CD4-positive, alpha-beta T cell (primary cell): Measurements from ENCODE around the gene PRKAG3. TPM values are rescaled to one million over a fixed set of nuclear protein-coding genes. Genes with fewer than 3 reads are reported as not detected.

ENCODE experiments used
- ATAC-seq: fragments of 200-7000 bp; cut with Tn5 transposase; one replicate; pipeline ENCODE4 v1.10.0; 2022; ENCODE audit warnings: mild to moderate bottlenecking; ENCODE audit not compliant: poor library complexity
- CTCF ChIA-PET: fragments of 350-600 bp; sonication (Branson Sonifier 250); formaldehyde crosslinking; loops from one replicate; lab custom pipeline; 2021; ENCODE audit warnings: antibody characterized with exemption, inconsistent platforms; lab: Charles Lee
- POLR2A ChIA-PET: fragments of 350-600 bp; sonication (Branson Sonifier 250); formaldehyde crosslinking; loops from one replicate; lab custom pipeline; 2021; ENCODE audit warnings: antibody characterized with exemption, inconsistent platforms; lab: Charles Lee
- DNase-seq, 14 experiments: peaks; one replicate each; pipeline ENCODE4 v3.0.0-alpha.2; 2013 to 2020; ENCODE audit warnings: mixed read lengths in 2 of 14
- H3K27ac ChIP-seq, 2 donors: one replicate each; pipeline versions ENCODE4 v1.5.1 to v1.7.0; 2013; ENCODE audit warnings: low read length in 2 of 2, low read depth in 1 of 2, mild to moderate bottlenecking in 1 of 2
- H3K27me3 ChIP-seq, 2 experiments: 1 replicate in 1 of 2; 2 replicates in 1 of 2; pipeline versions ENCODE4 v1.6.1 to v1.7.0; 2013; ENCODE audit warnings: low read length in 2 of 2, control low read depth in 1 of 2, mild to moderate bottlenecking in 1 of 2, moderate library complexity in 1 of 2; ENCODE audit not compliant: insufficient read depth in 2 of 2, control insufficient read depth in 1 of 2
- H3K36me3 ChIP-seq: one replicate; pipeline ENCODE4 v1.6.1; 2013; ENCODE audit warnings: low read length, control low read depth; ENCODE audit not compliant: insufficient read depth
- H3K4me1 ChIP-seq: one replicate; pipeline ENCODE4 v1.6.1; 2013; ENCODE audit warnings: low read length, control low read depth; ENCODE audit not compliant: insufficient read depth
- H3K4me3 ChIP-seq: one replicate; pipeline ENCODE4 v1.5.1; 2013; ENCODE audit warnings: mild to moderate bottlenecking, low read length, moderate library complexity
- H3K9me3 ChIP-seq, 2 experiments: 1 replicate in 1 of 2; 2 replicates in 1 of 2; pipeline versions ENCODE4 v1.6.1 to v1.7.0; 2013; ENCODE audit warnings: low read length in 2 of 2, mild to moderate bottlenecking in 2 of 2, control low read depth in 1 of 2, moderate library complexity in 1 of 2; ENCODE audit not compliant: control insufficient read depth in 1 of 2, insufficient read depth in 1 of 2
- H3K27ac Mint-ChIP-seq: one replicate; pipeline ENCODE4 v1.8.0; 2020; ENCODE audit warnings: mixed read lengths
- H3K27me3 Mint-ChIP-seq: one replicate; pipeline ENCODE4 v1.8.0; 2021; ENCODE audit warnings: mixed read lengths
- H3K36me3 Mint-ChIP-seq: one replicate; pipeline ENCODE4 v1.8.0; 2021; ENCODE audit warnings: low read depth, mixed read lengths
- H3K4me1 Mint-ChIP-seq: one replicate; pipeline ENCODE4 v1.8.0; 2021; ENCODE audit warnings: low read depth, mixed read lengths
- H3K4me3 Mint-ChIP-seq: one replicate; pipeline ENCODE4 v1.8.0; 2020; ENCODE audit warnings: mild to moderate bottlenecking, mixed read lengths
- H3K9me3 Mint-ChIP-seq: one replicate; pipeline ENCODE4 v1.8.0; 2020; ENCODE audit warnings: mixed read lengths
- intact Hi-C, 2 experiments: fragments of 100-400 bp; cut with DNase I in 1 of 2; cut with micrococcal nuclease in 1 of 2; formaldehyde crosslinking; loops; one replicate each; pipeline versions ENCODE4 v1.15.1 to v1.9.0; 2023 to 2025; cut with DNase I, micrococcal nuclease
- polyA plus RNA-seq, 2 donors: library from polyadenylated mRNA; unstranded; fragments of 120-200 nt; gene quantifications; one replicate each; pipeline ENCODE4 v1.2.1, GENCODE V29; 2013
- total RNA-seq, 174 experiments: library from RNA in 2 of 174; stranded (reverse) in 2 of 174; gene quantifications; one replicate each; pipeline ENCODE4 v1.2.3 and lab custom pipeline; 2021 to 2026
- TF ChIP-seq, protein P1 (sequence below): fragments of 200-600 bp; IDR thresholded peaks from one replicate; pipeline ENCODE4 v1.8.0; 2022; ENCODE audit warnings: antibody characterized with exemption, mild to moderate bottlenecking

Gene PRKAG3
- not detected for total RNA-seq
- polyA plus RNA-seq (2013, experiment 1 of 2), result not detected
- polyA plus RNA-seq (2013, experiment 2 of 2), result 0.34 TPM
- total RNA-seq (lab: John Stamatoyannopoulos, UW), result 0 to 0.14 (median 0) reads per million in 172 experiments

DNA sequence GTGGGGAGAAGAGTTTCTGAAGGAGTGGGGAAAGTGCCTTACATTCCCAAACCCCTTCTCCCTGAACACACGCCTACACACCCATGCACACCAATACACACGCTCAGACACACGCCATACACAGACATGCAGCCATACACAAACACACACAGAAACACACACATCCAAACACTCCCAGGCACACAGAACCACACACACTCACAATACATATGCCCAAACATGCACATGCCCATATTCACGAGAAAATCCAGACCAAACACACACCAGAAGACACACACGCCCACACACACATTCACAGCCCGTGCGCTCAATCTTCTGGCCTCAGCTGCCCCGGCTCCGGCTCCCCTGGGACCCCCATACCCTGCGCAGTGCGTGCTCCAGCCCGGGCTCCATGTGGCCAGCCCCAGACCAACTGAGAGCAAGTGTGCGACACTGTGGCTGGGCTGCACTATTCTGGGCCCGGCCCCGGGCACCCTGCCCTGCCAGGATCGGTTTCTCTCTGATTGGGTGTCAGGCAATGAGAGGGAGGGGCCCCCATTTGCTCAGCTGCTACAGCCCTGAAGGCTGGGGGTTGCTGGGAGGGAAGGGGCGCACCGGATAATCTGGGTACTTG is at the start of gene PRKAG3:
PRKAG3 (minus strand) TSS at position 426 of the 613 bp plus-strand sequence.
- no peaks in the 10 kb centered on the region for H3K36me3 ChIP-seq
- no peak within 1 kb of the TSS for H3K4me3 Mint-ChIP-seq
- no peaks in the 10 kb centered on the region for H3K9me3 Mint-ChIP-seq
- H3K4me3 ChIP-seq, result no peak within 1 kb of the TSS
- CTCF ChIA-PET, result no interaction called here
- no peaks in the 10 kb centered on the region for H3K36me3 Mint-ChIP-seq
- intact Hi-C loops, result no loop called here
- H3K9me3 ChIP-seq, result peaks cover 0 to 4% of the 10 kb centered on the region in 2 experiments
- H3K4me1 ChIP-seq, result no peaks in the 10 kb centered on the region
- POLR2A ChIA-PET, result no interaction called here
- H3K27me3 Mint-ChIP-seq, result peaks cover 50% of the 10 kb centered on the region
- no peak for DNase-seq
- ATAC-seq, result no peak
- H3K4me1 Mint-ChIP-seq, result no peaks in the 10 kb centered on the region
- TF ChIP-seq, protein P1, sequence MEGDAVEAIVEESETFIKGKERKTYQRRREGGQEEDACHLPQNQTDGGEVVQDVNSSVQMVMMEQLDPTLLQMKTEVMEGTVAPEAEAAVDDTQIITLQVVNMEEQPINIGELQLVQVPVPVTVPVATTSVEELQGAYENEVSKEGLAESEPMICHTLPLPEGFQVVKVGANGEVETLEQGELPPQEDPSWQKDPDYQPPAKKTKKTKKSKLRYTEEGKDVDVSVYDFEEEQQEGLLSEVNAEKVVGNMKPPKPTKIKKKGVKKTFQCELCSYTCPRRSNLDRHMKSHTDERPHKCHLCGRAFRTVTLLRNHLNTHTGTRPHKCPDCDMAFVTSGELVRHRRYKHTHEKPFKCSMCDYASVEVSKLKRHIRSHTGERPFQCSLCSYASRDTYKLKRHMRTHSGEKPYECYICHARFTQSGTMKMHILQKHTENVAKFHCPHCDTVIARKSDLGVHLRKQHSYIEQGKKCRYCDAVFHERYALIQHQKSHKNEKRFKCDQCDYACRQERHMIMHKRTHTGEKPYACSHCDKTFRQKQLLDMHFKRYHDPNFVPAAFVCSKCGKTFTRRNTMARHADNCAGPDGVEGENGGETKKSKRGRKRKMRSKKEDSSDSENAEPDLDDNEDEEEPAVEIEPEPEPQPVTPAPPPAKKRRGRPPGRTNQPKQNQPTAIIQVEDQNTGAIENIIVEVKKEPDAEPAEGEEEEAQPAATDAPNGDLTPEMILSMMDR, result no peak
- H3K27ac Mint-ChIP-seq, result no peak within 1 kb of the TSS
- peaks cover 9 to 53% of the 10 kb centered on the region in 2 experiments for H3K27me3 ChIP-seq
- no peak within 1 kb of the TSS for H3K27ac ChIP-seq

DNA sequence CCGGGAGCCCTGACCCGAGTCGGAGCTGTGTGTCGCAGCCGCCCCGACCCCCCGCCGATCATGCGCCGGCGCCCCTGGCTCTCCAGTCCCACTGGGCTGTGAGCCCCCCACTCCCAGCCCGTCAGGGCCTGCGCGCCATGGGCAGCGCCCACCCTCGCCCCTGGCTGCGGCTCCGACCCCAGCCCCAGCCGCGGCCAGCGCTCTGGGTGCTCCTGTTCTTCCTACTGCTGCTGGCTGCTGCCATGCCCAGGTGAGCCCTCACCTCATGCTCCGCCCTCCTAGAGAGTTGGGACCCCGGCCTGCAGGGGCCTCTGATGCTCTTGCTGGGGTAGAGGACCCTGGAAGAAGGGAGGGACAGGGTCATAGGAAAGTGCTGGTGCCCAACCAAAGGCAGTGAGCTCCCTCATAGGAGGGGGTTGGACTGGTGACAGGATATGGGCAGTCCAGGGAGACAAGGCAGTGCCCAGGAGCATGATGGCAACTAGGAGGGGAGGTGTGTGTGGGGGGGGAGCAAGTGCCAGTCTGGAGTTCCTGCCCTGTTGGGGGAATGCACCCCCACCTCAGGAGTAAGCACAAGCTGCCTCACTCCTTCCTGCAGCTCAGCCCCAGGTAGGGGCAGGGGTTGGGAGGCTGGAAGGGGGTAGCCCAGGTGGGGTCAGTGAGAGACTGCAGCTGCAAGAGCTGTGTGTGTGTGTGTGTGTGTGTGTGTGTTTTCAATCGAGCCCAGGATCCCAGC is 49.4 kb upstream of the PRKAG3 start:
- peak overlapping the region; percentile 11 for H3K27ac Mint-ChIP-seq
- Histone ChIP-seq H3K4me3 (peak overlapping the region; percentile 53), H3K27me3 (peaks cover 0 to 4% of the 10 kb centered on the region in 2 experiments), H3K36me3 (no peaks in the 10 kb centered on the region), H3K27ac (peak overlapping the region in 1 of 2 donors; percentile 60), H3K4me1 (peaks cover 90% of the 10 kb centered on the region), H3K9me3 (no peaks in the 10 kb centered on the region)
- ChIA-PET CTCF (interaction anchor here (0.6 to 12.1 kb wide), 7 partner anchors 16 to 507 kb away, joined by 3 to 500 read pairs (median 3); partner anchors contain the start of gene TTLL4), POLR2A (interaction anchor here (3.2 to 19.6 kb wide), 2 partner anchors 10 to 15 kb away, joined by 14 to 455 read pairs; no protein-coding TSS in a partner anchor)
- peaks cover 9% of the 10 kb centered on the region for H3K27me3 Mint-ChIP-seq
- H3K9me3 Mint-ChIP-seq, result no peaks in the 10 kb centered on the region
- peak overlapping the region; percentile 89 for H3K4me3 Mint-ChIP-seq
- TF ChIP-seq, protein P1, result no peak
- H3K36me3 Mint-ChIP-seq, result no peaks in the 10 kb centered on the region
- intact Hi-C loops, result loop anchor here in 1 of 2 experiments (1.0 kb wide), 1 partner anchor 15 kb away; no protein-coding TSS in a partner anchor
- H3K4me1 Mint-ChIP-seq, result peaks cover 61% of the 10 kb centered on the region
- ATAC-seq (no peak), DNase-seq (peak in 3 of 14 experiments; percentile 22 to 52 (median 45))

DNA sequence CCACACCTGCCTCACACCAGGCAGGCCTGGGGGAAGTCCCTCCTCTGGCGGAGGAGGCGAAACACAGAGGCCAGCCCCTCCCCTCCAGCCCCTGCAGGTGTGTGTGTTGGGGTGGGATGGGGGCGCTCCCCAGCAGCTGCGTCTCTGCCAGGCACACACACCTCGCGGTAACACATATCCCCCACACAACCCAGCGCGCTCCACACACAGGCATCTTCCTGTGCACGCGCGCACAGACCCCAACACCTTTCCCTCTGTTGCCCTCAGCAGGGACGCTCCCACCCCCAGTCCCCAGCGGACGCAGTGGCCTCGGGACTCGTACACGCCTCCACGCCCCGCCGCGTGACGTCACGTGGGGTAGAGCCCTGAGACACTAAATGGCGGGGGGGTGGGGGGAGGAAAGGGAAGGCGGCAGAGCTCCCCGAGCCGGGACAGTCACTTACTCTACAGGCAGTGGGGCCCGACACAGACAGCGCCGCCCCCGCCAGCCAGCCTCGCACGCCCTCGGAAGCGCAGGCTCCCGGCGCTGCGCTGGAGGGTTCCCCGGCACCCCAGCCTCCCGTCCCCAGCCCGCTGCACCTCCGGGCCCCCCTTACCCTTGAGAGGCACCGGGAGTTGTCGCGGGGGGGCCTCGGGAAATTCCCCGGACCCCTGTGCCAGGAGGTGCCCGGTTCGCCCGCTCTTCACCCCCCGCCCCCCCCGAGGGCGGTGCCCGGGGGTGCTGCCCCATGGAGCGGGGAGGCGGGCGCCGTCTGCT is 48.7 kb upstream of the PRKAG3 start, which contains the start of gene WNT10A:
WNT10A (plus strand) TSS at position 751 of the 757 bp plus-strand sequence. CDS start 144 bp downstream, outside the sequence.
- Histone ChIP-seq H3K27ac (peak within 1 kb of the TSS; percentile 44 to 60), H3K4me1 (peaks cover 87% of the 10 kb centered on the region), H3K36me3 (no peaks in the 10 kb centered on the region), H3K9me3 (no peaks in the 10 kb centered on the region), H3K4me3 (peak within 1 kb of the TSS; percentile 53), H3K27me3 (peaks cover 0 to 8% of the 10 kb centered on the region in 2 experiments)
- peak within 1 kb of the TSS; percentile 94 for H3K27ac Mint-ChIP-seq
- peak within 1 kb of the TSS; percentile 95 for H3K4me3 Mint-ChIP-seq
- ATAC-seq, result peak; percentile 81
- intact Hi-C loops, result loop anchor here in 1 of 2 experiments (1.0 kb wide), 1 partner anchor 16 kb away; no protein-coding TSS in a partner anchor
- H3K27me3 Mint-ChIP-seq, result peaks cover 17% of the 10 kb centered on the region
- no peaks in the 10 kb centered on the region for H3K9me3 Mint-ChIP-seq
- DNase-seq, result peak; percentile 73 to 96 (median 88)
- H3K36me3 Mint-ChIP-seq, result no peaks in the 10 kb centered on the region
- peaks cover 61% of the 10 kb centered on the region for H3K4me1 Mint-ChIP-seq
- CTCF ChIA-PET, result interaction anchor here (0.7 to 12.1 kb wide), 7 partner anchors 16 to 415 kb away, joined by 3 to 500 read pairs (median 3); partner anchors contain the start of gene TTLL4
- TF ChIP-seq, protein P1, result no peak
- POLR2A ChIA-PET, result interaction anchor here (1.4 to 19.6 kb wide), 3 partner anchors 9 to 484 kb away, joined by 4 to 455 read pairs (median 14); no protein-coding TSS in a partner anchor
